HEK293T (cell line): ENCODE data around the gene SLX4IP.

ENCODE experiments used
- BHLHE40 ChIP-seq: fragments of 450-650 bp; IDR thresholded peaks from 2 replicates; pipeline ENCODE4 v1.6.1; 2016; ENCODE audit warnings: mild to moderate bottlenecking, moderate library complexity, borderline replicate concordance
- ELF4 ChIP-seq: fragments of 450-650 bp; IDR thresholded peaks from 2 replicates; pipeline ENCODE4 v1.6.1; 2017; ENCODE audit warnings: antibody characterized with exemption
- FOXK2 ChIP-seq: fragments of 450-650 bp; IDR thresholded peaks from 2 replicates; pipeline ENCODE4 v1.6.1; 2016; ENCODE audit warnings: mild to moderate bottlenecking
- FOXM1 ChIP-seq: fragments of 450-650 bp; IDR thresholded peaks from 2 replicates; pipeline ENCODE4 v1.6.1; 2017; ENCODE audit warnings: mild to moderate bottlenecking, borderline replicate concordance
- L3MBTL2 ChIP-seq: fragments of 450-650 bp; conservative IDR thresholded peaks from 2 replicates; pipeline ENCODE4 v1.6.1; 2016; ENCODE audit warnings: mild to moderate bottlenecking
- LEF1 ChIP-seq: fragments of 450-650 bp; IDR thresholded peaks from 2 replicates; pipeline ENCODE4 v1.6.1; 2017; ENCODE audit warnings: mild to moderate bottlenecking, borderline replicate concordance
- NFRKB ChIP-seq: fragments of 450-650 bp; IDR thresholded peaks from 2 replicates; pipeline ENCODE4 v1.6.1; 2016; ENCODE audit warnings: mild to moderate bottlenecking, moderate library complexity
- SP1 ChIP-seq: fragments of 450-650 bp; IDR thresholded peaks from 2 replicates; pipeline ENCODE4 v1.6.1; 2017
- SUZ12 ChIP-seq: fragments of 450-650 bp; IDR thresholded peaks from 2 replicates; pipeline ENCODE4 v1.6.1; 2016; ENCODE audit warnings: mild to moderate bottlenecking
- TARDBP ChIP-seq: fragments of 450-650 bp; IDR thresholded peaks from 2 replicates; pipeline ENCODE4 v1.6.1; 2016
- TF ChIP-seq, protein P1 (sequence below): fragments of 450-650 bp; IDR thresholded peaks from 2 replicates; pipeline ENCODE4 v1.6.1; 2016

DNA sequence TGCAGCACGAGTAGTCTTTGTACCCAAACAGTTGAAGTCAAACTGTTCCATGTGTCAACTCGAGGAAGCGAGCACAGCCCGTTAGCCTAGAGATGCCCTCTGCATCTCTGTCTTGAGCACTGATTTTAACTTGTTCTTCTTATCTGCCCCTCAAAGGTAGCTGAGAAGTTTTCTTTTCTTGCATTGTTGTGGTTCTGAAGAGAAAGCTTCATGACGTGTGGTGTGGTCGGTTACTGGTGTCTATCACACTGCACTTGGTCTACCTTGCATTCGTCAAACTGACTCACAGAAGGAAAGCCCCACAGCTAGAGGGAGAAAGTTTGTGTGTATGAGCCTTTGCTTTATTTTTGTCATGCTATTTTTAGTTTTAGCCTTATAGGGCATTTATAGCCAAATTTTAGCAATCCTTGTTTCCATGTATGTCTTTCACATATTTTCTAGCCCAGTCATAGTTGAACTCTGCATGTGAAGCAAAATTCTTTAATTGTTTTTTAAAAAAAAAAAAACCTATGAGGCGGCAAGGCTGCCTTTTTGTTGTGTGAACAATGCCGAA, 123.6 kb downstream of the SLX4IP start:
- no peak for TF ChIP-seq SP1
- TF ChIP-seq BHLHE40 = no peak
- no peak for TF ChIP-seq NFRKB
- TF ChIP-seq LEF1 = no peak
- TF ChIP-seq SUZ12 = no peak
- TF ChIP-seq L3MBTL2 = no peak
- TF ChIP-seq TARDBP = no peak
- TF ChIP-seq FOXM1 = no peak
- no peak for TF ChIP-seq FOXK2
- no peak for TF ChIP-seq ELF4
- TF ChIP-seq, protein P1, sequence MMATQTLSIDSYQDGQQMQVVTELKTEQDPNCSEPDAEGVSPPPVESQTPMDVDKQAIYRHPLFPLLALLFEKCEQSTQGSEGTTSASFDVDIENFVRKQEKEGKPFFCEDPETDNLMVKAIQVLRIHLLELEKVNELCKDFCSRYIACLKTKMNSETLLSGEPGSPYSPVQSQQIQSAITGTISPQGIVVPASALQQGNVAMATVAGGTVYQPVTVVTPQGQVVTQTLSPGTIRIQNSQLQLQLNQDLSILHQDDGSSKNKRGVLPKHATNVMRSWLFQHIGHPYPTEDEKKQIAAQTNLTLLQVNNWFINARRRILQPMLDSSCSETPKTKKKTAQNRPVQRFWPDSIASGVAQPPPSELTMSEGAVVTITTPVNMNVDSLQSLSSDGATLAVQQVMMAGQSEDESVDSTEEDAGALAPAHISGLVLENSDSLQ = no peak
